IPS DF 6.9 (cell line): ENCODE results near the gene CDK11B.
"Not testable (repeated sequence)": the region's sequence is repeated elsewhere in the genome, so short reads cannot be mapped to it uniquely, and the experiment has no call there.

Experiments
- DNase-seq: peaks from one replicate; pipeline ENCODE4 v3.0.0-alpha.2; 2013; ENCODE audit warnings: low read depth, low spot score
- H3K27ac ChIP-seq: one replicate; pipeline ENCODE4 v1.5.1; 2013; ENCODE audit warnings: low read length, control low read depth
- H3K27me3 ChIP-seq: 2 replicates; pipeline ENCODE4 v1.6.1; 2013; ENCODE audit warnings: mild to moderate bottlenecking, low read length; ENCODE audit not compliant: control insufficient read depth, insufficient read depth
- H3K36me3 ChIP-seq: 2 replicates; pipeline ENCODE4 v1.6.1; 2013; ENCODE audit warnings: low read length; ENCODE audit not compliant: control insufficient read depth, insufficient read depth
- H3K4me1 ChIP-seq: 2 replicates; pipeline ENCODE4 v1.6.1; 2013; ENCODE audit warnings: low read length; ENCODE audit not compliant: control insufficient read depth, insufficient read depth
- H3K4me3 ChIP-seq: 2 replicates; pipeline ENCODE4 v1.5.1; 2013; ENCODE audit warnings: mild to moderate bottlenecking, low read length
- H3K9me3 ChIP-seq: 2 replicates; pipeline ENCODE4 v1.6.1; 2013; ENCODE audit warnings: low read length, inconsistent platforms; ENCODE audit not compliant: control insufficient read depth, insufficient read depth
- WGBS: extraction: QIAGEN DNeasy Blood & Tissue Kit; methylation state at CpG from one replicate; pipeline ENCODE4 v1.1.7; 2013; ENCODE audit warnings: mixed read lengths, missing lambda C conversion rate; ENCODE audit not compliant: insufficient read length, insufficient coverage; 5-methylcytosine and 5-hydroxymethylcytosine counted together

CDK11B gene

DNA sequence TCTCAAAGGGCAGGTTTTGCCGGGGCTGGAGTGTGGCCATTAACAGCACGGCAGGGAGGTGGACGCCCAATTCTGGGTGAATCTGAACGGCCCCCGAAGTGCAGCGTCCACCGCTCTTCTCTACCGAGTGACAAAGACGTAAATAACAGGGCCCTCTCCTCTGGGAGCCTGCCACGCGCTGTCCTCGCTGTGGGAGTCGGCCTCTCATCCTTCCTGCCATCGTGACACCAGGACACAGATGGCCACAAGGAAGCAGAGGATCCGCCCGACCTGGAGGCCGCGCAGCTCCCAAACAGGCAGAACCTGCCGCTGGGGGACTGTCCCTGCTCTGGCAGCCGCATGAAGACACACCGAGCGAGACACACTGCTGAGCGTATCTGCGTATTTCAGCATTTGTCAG is 12.1 kb upstream of the CDK11B start:
- Histone ChIP-seq H3K36me3 (peaks cover 16% of the 10 kb centered on the region), H3K27me3 (no peaks in the 10 kb centered on the region), H3K9me3 (no peaks in the 10 kb centered on the region), H3K4me1 (no peaks in the 10 kb centered on the region), H3K4me3 (no peak overlapping the region), H3K27ac (no peak overlapping the region)
- DNase-seq: no peak
- no CpG with 5 or more reads among the region's 24 CpGs for WGBS

DNA sequence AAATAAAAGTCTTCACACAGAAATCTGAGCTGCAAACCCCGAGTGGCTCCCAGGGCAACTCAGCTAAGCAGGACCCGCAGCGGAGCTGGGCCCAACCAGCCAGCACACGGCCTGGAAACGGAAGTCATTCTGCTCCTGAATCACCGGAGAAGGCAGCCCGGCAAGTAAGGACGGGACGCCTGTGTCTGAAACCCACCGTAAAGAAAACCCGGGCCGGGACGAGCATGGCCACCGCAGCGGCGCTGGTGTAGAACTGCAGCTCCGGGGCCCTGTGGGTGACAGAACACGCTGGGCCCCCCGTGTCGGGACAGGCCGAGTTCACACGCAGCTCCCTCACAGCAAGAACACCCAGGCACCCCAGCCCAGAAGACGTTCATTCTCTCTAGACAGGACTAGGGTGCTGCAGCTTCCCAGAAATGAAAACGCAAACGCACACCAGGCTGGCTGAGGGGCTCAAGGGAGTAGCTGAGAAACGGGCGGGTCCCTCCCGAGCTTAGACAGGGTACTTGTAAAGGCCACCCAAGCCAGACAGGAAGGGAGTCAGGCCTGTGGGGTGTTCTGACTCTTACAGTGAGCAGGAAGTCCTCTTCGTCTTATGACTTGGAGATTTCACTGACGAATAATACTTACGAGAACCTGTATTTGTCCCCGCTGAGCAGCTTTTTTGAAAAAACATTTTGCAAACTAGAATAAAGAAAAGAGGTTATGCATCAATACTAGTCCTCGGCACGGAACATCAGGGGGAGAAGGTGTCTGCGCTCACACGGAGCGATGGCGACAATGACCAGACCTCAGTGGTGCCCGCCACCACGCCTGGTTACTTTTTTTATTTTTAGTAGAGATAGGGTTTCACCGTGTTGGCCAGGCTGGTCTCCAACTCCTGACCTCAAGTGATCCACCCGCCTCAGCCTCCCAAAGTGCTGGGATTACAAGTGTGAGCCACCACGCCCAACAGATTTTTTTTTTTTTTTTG is 10.9 kb upstream of the CDK11B start:
- H3K36me3 ChIP-seq: peaks cover 25% of the 10 kb centered on the region
- H3K27me3 ChIP-seq: no peaks in the 10 kb centered on the region
- DNase-seq: no peak
- no peaks in the 10 kb centered on the region for H3K9me3 ChIP-seq
- H3K27ac ChIP-seq: no peak overlapping the region
- WGBS: no CpG with 5 or more reads among the region's 43 CpGs
- H3K4me3 ChIP-seq: no peak overlapping the region
- no peaks in the 10 kb centered on the region for H3K4me1 ChIP-seq

DNA sequence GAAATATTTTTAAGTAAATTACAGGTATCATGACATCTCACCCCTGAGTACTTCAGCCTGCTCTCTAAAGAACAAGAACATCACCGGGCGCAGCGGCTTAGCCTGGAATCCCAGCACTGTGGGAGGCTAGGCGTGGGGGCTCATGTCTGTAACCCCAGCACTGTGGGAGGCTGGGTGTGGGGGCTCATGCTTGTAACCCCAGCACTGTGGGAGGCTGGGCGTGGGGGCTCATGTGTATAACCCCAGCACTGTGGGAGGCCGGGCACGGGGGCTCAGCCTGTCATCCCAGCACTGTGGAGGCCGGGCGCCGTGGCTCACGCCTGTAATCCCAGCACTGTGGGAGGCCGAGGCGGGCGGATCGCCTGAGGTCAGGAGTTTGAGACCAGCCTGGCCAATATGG is 7.7 kb upstream of the CDK11B start:
- Histone ChIP-seq H3K27ac (no peak overlapping the region), H3K27me3 (no peaks in the 10 kb centered on the region), H3K4me3 (no peak overlapping the region), H3K9me3 (no peaks in the 10 kb centered on the region), H3K4me1 (no peaks in the 10 kb centered on the region), H3K36me3 (peaks cover 18% of the 10 kb centered on the region)
- DNase-seq: no peak
- no CpG with 5 or more reads among the region's 15 CpGs for WGBS

DNA sequence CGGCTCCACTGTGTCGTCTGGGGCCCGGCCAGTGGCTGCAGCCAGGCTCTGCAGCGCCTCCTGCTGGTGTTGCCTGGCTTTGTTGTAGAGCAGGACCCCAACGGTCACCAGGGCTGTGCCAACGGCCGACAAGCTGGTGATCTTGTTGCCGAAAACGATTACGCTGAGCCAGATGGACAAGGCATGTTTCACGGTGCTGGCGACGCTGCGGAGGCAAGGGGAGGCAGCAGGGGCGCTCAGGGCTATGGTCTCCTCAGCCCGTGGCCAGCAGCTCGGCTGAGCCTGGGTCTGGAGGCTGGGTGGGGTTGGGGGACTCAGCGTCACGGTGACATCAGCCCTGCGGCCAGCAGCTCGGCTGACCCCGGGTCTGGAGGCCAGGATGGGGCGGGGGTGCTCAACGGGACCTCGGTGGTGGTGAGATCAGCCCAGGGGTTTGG is 7.0 kb upstream of the CDK11B start:
- Histone ChIP-seq H3K4me3 (no peak overlapping the region), H3K4me1 (no peaks in the 10 kb centered on the region), H3K27ac (no peak overlapping the region), H3K36me3 (peaks cover 18% of the 10 kb centered on the region), H3K27me3 (no peaks in the 10 kb centered on the region), H3K9me3 (no peaks in the 10 kb centered on the region)
- DNase-seq: no peak
- no CpG with 5 or more reads among the region's 25 CpGs for WGBS

DNA sequence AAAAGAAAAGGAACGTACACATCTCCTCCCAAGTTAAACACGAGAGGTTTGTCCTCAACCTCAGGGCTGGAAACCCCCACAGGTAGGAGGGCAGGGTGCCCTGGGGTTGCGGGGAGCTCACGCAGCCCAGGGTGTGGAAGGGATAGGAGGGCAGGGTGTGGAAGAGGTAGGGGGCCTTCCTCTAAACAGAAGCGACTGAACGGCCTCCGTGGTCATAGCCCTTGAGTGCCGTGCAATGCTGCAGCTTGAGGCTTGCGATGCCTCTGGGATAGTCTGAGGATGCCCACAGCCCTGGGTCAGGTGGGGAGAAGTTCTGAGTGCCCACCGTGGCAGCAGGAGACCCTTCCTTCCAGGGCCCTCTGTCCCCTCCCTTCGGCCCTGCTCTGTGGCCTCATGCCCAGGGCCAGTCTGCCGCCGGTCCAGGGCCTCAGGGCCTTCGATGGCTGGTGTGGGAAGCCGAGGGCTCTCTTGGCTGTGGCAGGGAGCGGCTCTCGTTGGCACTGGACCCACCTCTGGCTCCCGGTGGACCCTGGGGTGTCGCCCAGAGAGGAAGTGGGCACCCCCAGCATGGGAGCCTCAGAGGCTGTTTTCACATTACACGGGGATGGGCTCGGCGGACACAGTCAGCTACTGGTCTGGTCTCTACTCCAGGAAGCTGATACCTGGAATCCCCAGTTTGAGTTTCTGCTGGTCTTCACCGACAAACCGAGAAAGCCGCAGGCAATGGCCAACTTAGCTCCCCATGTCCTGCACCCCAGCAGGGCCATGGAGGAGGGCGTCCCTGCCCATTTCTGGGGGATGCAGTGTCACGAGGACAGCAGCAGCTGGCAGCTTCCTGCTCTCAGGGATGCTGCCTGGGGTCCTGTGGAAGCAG is 6.4 kb upstream of the CDK11B start:
- H3K27ac ChIP-seq: no peak overlapping the region
- no CpG with 5 or more reads among the region's 27 CpGs for WGBS
- no peak for DNase-seq

DNA sequence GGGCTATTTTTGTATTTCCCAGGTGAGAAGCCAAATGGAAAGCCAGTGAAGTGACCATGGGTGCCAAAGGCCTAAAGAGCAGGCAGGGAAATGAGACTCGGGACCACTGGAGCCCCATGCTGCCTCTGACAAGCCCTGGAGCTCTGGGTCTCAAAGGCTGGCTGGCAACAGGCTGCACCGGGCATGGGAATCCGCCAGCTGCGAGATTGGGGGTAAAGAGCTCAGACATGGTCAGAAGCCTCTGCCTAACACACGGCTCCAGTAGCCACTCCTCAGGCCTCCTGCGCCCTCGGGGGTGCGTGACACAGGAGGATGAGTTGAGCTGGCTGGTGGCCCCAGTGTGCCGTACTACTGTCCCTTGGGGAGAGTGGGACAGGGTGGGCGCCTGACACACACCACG is 5.5 kb upstream of the CDK11B start:
- no CpG with 5 or more reads among the region's 11 CpGs for WGBS
- DNase-seq: not testable (repeated sequence)

More for the DNA sequence above, 6.4 kb upstream of the CDK11B start:
- no peaks in the 10 kb centered on the region for H3K9me3 ChIP-seq
- no peaks in the 10 kb centered on the region for H3K4me1 ChIP-seq
- no peaks in the 10 kb centered on the region for H3K27me3 ChIP-seq
- H3K36me3 ChIP-seq: peaks cover 18% of the 10 kb centered on the region
- no peak overlapping the region for H3K4me3 ChIP-seq

DNA sequence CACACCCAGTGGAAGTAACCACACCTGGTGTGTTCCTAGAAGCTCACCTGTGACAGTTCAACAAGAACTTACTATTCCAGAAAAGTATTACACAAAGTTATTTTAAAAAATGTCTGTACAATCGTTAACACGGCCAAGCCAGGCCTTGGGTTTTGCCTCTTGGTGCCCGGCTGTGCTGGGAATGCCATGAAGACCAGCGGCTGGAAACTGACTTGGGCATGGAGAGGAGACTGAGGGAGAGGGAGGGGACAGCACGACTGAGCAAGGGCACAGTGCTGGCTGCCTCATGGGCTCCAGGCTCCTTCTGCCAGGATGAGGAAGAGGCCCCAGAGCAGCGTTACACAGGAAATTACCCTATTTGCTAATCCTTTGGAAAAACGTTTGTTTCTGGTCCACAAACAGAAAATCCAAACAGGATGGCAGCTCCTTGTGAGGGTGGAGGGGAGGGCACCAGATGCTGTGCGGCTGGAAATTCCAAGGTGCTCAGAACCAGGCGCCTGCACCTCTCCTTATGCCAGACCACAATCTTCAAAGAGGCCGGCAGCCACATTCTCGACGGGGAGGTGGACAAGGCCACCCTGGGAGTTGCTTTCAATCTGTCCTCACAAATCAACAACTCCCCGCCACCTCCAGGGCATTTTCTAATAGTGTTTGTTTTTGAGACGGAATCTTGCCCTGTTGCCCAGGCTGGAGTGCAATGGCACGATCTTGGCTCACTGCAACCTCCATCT is 4.2 kb upstream of the CDK11B start:
- DNase-seq, H3K9me3 ChIP-seq, H3K4me3 ChIP-seq, H3K27ac ChIP-seq, H3K27me3 ChIP-seq, H3K4me1 ChIP-seq: not testable (repeated sequence)
- no CpG with 5 or more reads among the region's 15 CpGs for WGBS
- peaks cover 10% of the 10 kb centered on the region for H3K36me3 ChIP-seq

More for the DNA sequence above, 5.5 kb upstream of the CDK11B start:
- H3K27me3 ChIP-seq, H3K4me1 ChIP-seq, H3K27ac ChIP-seq, H3K9me3 ChIP-seq, H3K4me3 ChIP-seq: not testable (repeated sequence)
- H3K36me3 ChIP-seq: peaks cover 10% of the 10 kb centered on the region

DNA sequence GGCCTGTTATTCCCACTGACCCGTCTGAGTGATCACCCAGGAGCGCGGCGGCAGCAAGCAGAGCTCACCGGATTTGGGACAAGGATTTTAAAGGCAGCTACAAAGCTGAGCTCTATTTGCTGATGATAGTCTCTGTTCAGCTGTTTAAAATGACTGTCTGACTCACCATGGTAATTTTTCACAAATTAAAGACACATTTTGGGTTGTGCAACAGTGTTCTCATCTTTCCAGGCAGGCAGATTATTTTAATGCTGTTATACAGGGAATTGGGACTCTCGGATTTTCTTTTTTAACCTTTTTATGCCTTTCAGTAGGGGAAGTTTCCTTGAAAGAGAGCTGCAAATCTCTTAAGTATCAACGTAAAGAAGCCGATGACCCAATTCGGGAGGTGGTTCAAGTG is 3.6 kb upstream of the CDK11B start:
- H3K27me3 ChIP-seq, H3K4me1 ChIP-seq, DNase-seq, H3K27ac ChIP-seq, H3K9me3 ChIP-seq, H3K4me3 ChIP-seq: not testable (repeated sequence)
- H3K36me3 ChIP-seq: peaks cover 10% of the 10 kb centered on the region
- no CpG with 5 or more reads among the region's 9 CpGs for WGBS

DNA sequence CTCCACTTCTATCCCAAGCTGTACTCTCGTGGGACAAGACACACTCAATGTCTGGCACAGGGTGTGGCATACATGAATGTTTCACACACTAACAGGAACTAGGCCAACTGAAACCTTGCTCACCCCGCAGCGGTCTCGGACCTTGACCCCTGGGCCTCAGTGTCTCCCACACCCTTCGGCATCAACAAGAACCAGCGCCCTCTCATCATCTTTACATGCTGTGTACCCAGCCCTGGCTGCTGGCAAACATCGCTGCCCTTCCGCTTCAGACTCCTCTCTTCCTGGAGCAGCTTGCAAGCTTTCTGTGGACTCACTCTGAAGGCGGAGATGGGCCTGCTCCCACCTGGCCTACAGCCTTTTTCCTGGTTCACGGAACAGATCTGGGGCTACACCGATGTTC is 10.5 kb downstream of the CDK11B start:
- DNase-seq, H3K4me3 ChIP-seq, H3K4me1 ChIP-seq, H3K9me3 ChIP-seq, H3K27ac ChIP-seq, H3K27me3 ChIP-seq: not testable (repeated sequence)
- peaks cover 10% of the 10 kb centered on the region for H3K36me3 ChIP-seq
- no CpG with 5 or more reads among the region's 11 CpGs for WGBS
